Measurements from ENCODE around the gene FMN1.

FMN1 gene

GRCh38 chr15:32944431-32944830, 250.1 kb downstream of the FMN1 start:
- Mint-ChIP-seq H3K9me3 (peaks cover 6% of the 10 kb centered on the region), H3K36me3 (ENCODE audit: low read depth) (peaks cover 12% of the 10 kb centered on the region), H3K27ac (no peak overlapping the region), H3K27me3 (ENCODE audit: low read depth, poor library complexity) (no peaks in the 10 kb centered on the region), H3K4me1 (peaks cover 19% of the 10 kb centered on the region), H3K4me3 (no peak overlapping the region)
- DNase-seq, result no peak
- no peak for TF ChIP-seq CTCF (IDR thresholded peaks at IDR 0.05)

GRCh38 chr15:32943711-32944110, 250.8 kb downstream of the FMN1 start:
- Mint-ChIP-seq H3K27ac (no peak overlapping the region), H3K4me1 (peaks cover 19% of the 10 kb centered on the region), H3K4me3 (no peak overlapping the region), H3K36me3 (ENCODE audit: low read depth) (peaks cover 5% of the 10 kb centered on the region), H3K9me3 (no peaks in the 10 kb centered on the region), H3K27me3 (ENCODE audit: low read depth, poor library complexity) (no peaks in the 10 kb centered on the region)
- no peak for TF ChIP-seq CTCF (IDR thresholded peaks at IDR 0.05)
- DNase-seq, result no peak

- no peak overlapping the region for H3K4me3 Mint-ChIP-seq
- TF ChIP-seq CTCF (IDR thresholded peaks at IDR 0.05), result no peak
- H3K27me3 Mint-ChIP-seq (ENCODE audit: low read depth, poor library complexity), result no peaks in the 10 kb centered on the region
- H3K9me3 Mint-ChIP-seq, result peaks cover 4% of the 10 kb centered on the region
- DNase-seq, result no peak
- no peak overlapping the region for H3K27ac Mint-ChIP-seq
- peaks cover 19% of the 10 kb centered on the region for H3K4me1 Mint-ChIP-seq
- H3K36me3 Mint-ChIP-seq (ENCODE audit: low read depth), result peaks cover 10% of the 10 kb centered on the region
Observed at GRCh38 chr15:32942401-32942841, 252.1 kb downstream of the FMN1 start.

- peak; percentile 3 for DNase-seq
- peaks cover 8% of the 10 kb centered on the region for H3K9me3 Mint-ChIP-seq
- H3K27me3 Mint-ChIP-seq (ENCODE audit: low read depth, poor library complexity), result no peaks in the 10 kb centered on the region
- H3K36me3 Mint-ChIP-seq (ENCODE audit: low read depth), result peaks cover 16% of the 10 kb centered on the region
- peaks cover 19% of the 10 kb centered on the region for H3K4me1 Mint-ChIP-seq
- no peak for TF ChIP-seq CTCF (IDR thresholded peaks at IDR 0.05)
- H3K27ac Mint-ChIP-seq, result no peak overlapping the region
- H3K4me3 Mint-ChIP-seq, result no peak overlapping the region
Observed at GRCh38 chr15:32941823-32942222, 252.7 kb downstream of the FMN1 start.

GRCh38 chr15:32936976-32937375, 257.5 kb downstream of the FMN1 start:
- Mint-ChIP-seq H3K4me3 (no peak overlapping the region), H3K27me3 (ENCODE audit: low read depth, poor library complexity) (no peaks in the 10 kb centered on the region), H3K36me3 (ENCODE audit: low read depth) (peaks cover 27% of the 10 kb centered on the region), H3K9me3 (peaks cover 38% of the 10 kb centered on the region), H3K4me1 (peaks cover 7% of the 10 kb centered on the region), H3K27ac (no peak overlapping the region)
- TF ChIP-seq CTCF (IDR thresholded peaks at IDR 0.05), result no peak
- no peak for DNase-seq

GRCh38 chr15:32936283-32936918, 258.1 kb downstream of the FMN1 start:
- Mint-ChIP-seq H3K4me3 (no peak overlapping the region), H3K27ac (no peak overlapping the region), H3K9me3 (peaks cover 44% of the 10 kb centered on the region), H3K36me3 (ENCODE audit: low read depth) (peaks cover 32% of the 10 kb centered on the region), H3K27me3 (ENCODE audit: low read depth, poor library complexity) (no peaks in the 10 kb centered on the region), H3K4me1 (peaks cover 1% of the 10 kb centered on the region)
- peak; percentile 20 for TF ChIP-seq CTCF (IDR thresholded peaks at IDR 0.05)
- no peak for DNase-seq

All from nephron progenitor cell (in vitro differentiated cells).